Liver (tissue), 9 donors: ENCODE data around the gene ATRX. TPM values are rescaled to one million over a fixed set of nuclear protein-coding genes. Genes with fewer than 3 reads are reported as not detected.

Experiments
- DNase-seq: peaks from one replicate; pipeline ENCODE4 v3.0.0-alpha.2; 2017; ENCODE audit warnings: low spot score
- H3K27ac ChIP-seq, 2 donors: one replicate each; pipeline ENCODE4 v1.7.0; 2013; ENCODE audit warnings: inconsistent platforms in 2 of 2, low read length in 2 of 2, control low read depth in 1 of 2, low read depth in 1 of 2, mild to moderate bottlenecking in 1 of 2
- H3K27me3 ChIP-seq, 4 donors: one replicate each; pipeline versions ENCODE4 v1.6.1 to v1.7.0; 2013; ENCODE audit warnings: low read length in 3 of 4, inconsistent platforms in 1 of 4, mild to moderate bottlenecking in 1 of 4, moderate library complexity in 1 of 4; ENCODE audit not compliant: control insufficient read depth in 4 of 4, insufficient read depth in 4 of 4
- H3K36me3 ChIP-seq, 4 donors: one replicate each; pipeline versions ENCODE4 v1.6.1 to v1.7.0; 2013; ENCODE audit warnings: low read length in 3 of 4, mild to moderate bottlenecking in 3 of 4, low read depth in 1 of 4, moderate library complexity in 1 of 4; ENCODE audit not compliant: control insufficient read depth in 4 of 4, insufficient read depth in 3 of 4
- H3K4me1 ChIP-seq, 4 donors: one replicate each; pipeline versions ENCODE4 v1.6.1 to v1.7.0; 2013; ENCODE audit warnings: low read length in 3 of 4, mild to moderate bottlenecking in 3 of 4, moderate library complexity in 1 of 4; ENCODE audit not compliant: control insufficient read depth in 4 of 4, insufficient read depth in 4 of 4
- H3K4me3 ChIP-seq, 3 donors: one replicate each; pipeline versions ENCODE4 v1.6.1 to v1.7.0; 2013; ENCODE audit warnings: low read length in 3 of 3, control low read depth in 1 of 3, low read depth in 1 of 3, mild to moderate bottlenecking in 1 of 3
- H3K9ac ChIP-seq, 2 donors: one replicate each; pipeline ENCODE4 v1.7.0; 2013; ENCODE audit warnings: low read length in 2 of 2, mild to moderate bottlenecking in 2 of 2, moderate library complexity in 2 of 2, control low read depth in 1 of 2, low read depth in 1 of 2
- H3K9me3 ChIP-seq, 4 donors: one replicate each; pipeline versions ENCODE4 v1.6.1 to v1.7.0; 2013; ENCODE audit warnings: low read length in 3 of 4; ENCODE audit not compliant: control insufficient read depth in 4 of 4
- FOXA1 ChIP-seq: IDR thresholded peaks from 2 replicates; pipeline ENCODE4 v1.6.1; 2016; ENCODE audit warnings: antibody characterized with exemption
- FOXA2 ChIP-seq: IDR thresholded peaks from 2 replicates; pipeline ENCODE4 v1.6.1; 2016; ENCODE audit warnings: antibody characterized with exemption
- JUND ChIP-seq, 2 donors: IDR thresholded peaks; 2 replicates each; pipeline ENCODE4 v1.6.1; 2016; ENCODE audit warnings: antibody characterized with exemption in 2 of 2
- NR2F2 ChIP-seq: IDR thresholded peaks from 2 replicates; pipeline ENCODE4 v1.6.1; 2016; ENCODE audit warnings: antibody characterized with exemption
- RAD21 ChIP-seq, 2 donors: IDR thresholded peaks; 2 replicates each; pipeline ENCODE4 v1.6.1; 2016; ENCODE audit warnings: antibody characterized with exemption in 2 of 2, mild to moderate bottlenecking in 2 of 2
- WGBS: extraction: QIAGEN DNeasy Blood & Tissue Kit; methylation state at CpG from one replicate; pipeline ENCODE4 v1.1.7; 2013; 5-methylcytosine and 5-hydroxymethylcytosine counted together
- polyA plus RNA-seq, 2 donors: library from polyadenylated mRNA; stranded (reverse) in 1 of 2; unstranded in 1 of 2; fragments of 200-250 nt in 1 of 2; fragments of >200 nt in 1 of 2; fragmentation: Nextera tagmentation in 1 of 2; extraction: Ambion mirVana in 1 of 2; gene quantifications; one replicate each; pipeline versions ENCODE4 v1.2.1 to v1.2.3, GENCODE V29; 2013 to 2015
- total RNA-seq, 2 donors: library from RNA; depleted of rRNA; stranded (reverse); fragments of >200 nt; gene quantifications; one replicate each; pipeline ENCODE4 v1.2.3, GENCODE V29; 2014
- TF ChIP-seq, protein P1 (sequence below): IDR thresholded peaks from 2 replicates; pipeline ENCODE4 v1.6.1; 2016; ENCODE audit warnings: antibody characterized with exemption
- TF ChIP-seq, protein P2 (sequence below): IDR thresholded peaks from 2 replicates; pipeline ENCODE4 v1.6.1; 2016; ENCODE audit warnings: antibody characterized with exemption
- TF ChIP-seq, protein P3 (sequence below): IDR thresholded peaks from 2 replicates; pipeline ENCODE4 v1.6.1; 2016; ENCODE audit warnings: antibody characterized with exemption
- donor health status: healthy.
- donor health status: healthy.
- donor health status: healthy.
- donor health status: healthy.
- donor health status: healthy.

ATRX gene
- total and polyA plus RNA-seq, 4 donors, result 4.6 to 38.5 (median 32.0) TPM

DNA sequence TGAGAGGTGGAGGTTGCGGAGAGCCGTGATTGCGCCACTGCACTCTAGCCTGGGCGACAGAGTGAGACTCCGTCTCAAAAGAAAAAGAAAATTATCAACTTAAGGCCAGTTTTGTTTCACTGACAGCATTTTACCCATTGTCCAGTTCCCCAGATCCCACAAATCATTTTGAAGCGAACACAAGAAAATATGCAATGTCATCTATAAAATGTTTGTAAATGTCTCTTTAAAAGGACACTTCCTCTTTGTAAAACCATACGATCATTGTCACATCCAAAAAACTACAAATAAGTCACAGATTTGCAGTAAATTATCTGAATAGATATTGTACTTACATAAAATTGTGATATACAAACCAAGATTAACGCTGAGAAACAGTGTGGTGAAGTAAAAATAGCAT is 147.6 kb downstream of the ATRX start (continued):
- TF ChIP-seq, protein P1, sequence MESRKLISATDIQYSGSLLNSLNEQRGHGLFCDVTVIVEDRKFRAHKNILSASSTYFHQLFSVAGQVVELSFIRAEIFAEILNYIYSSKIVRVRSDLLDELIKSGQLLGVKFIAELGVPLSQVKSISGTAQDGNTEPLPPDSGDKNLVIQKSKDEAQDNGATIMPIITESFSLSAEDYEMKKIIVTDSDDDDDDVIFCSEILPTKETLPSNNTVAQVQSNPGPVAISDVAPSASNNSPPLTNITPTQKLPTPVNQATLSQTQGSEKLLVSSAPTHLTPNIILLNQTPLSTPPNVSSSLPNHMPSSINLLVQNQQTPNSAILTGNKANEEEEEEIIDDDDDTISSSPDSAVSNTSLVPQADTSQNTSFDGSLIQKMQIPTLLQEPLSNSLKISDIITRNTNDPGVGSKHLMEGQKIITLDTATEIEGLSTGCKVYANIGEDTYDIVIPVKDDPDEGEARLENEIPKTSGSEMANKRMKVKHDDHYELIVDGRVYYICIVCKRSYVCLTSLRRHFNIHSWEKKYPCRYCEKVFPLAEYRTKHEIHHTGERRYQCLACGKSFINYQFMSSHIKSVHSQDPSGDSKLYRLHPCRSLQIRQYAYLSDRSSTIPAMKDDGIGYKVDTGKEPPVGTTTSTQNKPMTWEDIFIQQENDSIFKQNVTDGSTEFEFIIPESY, result no peak
- no peak for TF ChIP-seq FOXA1

DNA sequence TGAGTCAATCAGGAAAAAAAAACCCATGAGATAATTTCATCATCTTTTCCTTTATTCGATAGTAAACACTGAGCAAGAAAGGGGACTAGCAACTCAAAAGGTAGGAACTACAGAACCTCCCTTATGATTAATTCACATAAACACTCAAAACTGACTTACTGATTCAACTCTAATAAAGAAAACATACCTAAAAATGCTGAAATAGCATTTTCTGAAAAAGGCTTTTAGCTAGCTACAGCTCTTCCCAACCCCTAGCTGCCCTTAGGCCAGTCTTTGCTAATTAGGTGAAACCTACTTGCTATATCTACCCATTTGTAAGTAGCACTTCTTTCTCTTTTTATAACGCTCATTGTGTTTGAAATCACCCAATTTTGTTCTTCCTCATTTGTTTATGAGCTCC is 150.6 kb downstream of the ATRX start:
- DNase-seq, result no peak
- WGBS, result 93% methylated on average over 2 of the region's 2 CpGs
- no peaks in the 10 kb centered on the region for H3K9me3 ChIP-seq
- no peak overlapping the region for H3K4me3 ChIP-seq
- H3K27ac ChIP-seq, result no peak overlapping the region
- peaks cover 0 to 12% (median 4%) of the 10 kb centered on the region in 4 donors for H3K36me3 ChIP-seq
- H3K27me3 ChIP-seq, result no peaks in the 10 kb centered on the region
- TF ChIP-seq, protein P2, sequence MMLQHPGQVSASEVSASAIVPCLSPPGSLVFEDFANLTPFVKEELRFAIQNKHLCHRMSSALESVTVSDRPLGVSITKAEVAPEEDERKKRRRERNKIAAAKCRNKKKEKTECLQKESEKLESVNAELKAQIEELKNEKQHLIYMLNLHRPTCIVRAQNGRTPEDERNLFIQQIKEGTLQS, result no peak
- TF ChIP-seq, protein P3, sequence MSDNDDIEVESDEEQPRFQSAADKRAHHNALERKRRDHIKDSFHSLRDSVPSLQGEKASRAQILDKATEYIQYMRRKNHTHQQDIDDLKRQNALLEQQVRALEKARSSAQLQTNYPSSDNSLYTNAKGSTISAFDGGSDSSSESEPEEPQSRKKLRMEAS, result no peak
- TF ChIP-seq JUND (IDR thresholded peaks at IDR 0.05), result no peak
- TF ChIP-seq, protein P1, result no peak
- no peak for TF ChIP-seq NR2F2
- TF ChIP-seq FOXA2, result no peak
- H3K4me1 ChIP-seq, result no peaks in the 10 kb centered on the region
- H3K9ac ChIP-seq, result no peak overlapping the region

DNA sequence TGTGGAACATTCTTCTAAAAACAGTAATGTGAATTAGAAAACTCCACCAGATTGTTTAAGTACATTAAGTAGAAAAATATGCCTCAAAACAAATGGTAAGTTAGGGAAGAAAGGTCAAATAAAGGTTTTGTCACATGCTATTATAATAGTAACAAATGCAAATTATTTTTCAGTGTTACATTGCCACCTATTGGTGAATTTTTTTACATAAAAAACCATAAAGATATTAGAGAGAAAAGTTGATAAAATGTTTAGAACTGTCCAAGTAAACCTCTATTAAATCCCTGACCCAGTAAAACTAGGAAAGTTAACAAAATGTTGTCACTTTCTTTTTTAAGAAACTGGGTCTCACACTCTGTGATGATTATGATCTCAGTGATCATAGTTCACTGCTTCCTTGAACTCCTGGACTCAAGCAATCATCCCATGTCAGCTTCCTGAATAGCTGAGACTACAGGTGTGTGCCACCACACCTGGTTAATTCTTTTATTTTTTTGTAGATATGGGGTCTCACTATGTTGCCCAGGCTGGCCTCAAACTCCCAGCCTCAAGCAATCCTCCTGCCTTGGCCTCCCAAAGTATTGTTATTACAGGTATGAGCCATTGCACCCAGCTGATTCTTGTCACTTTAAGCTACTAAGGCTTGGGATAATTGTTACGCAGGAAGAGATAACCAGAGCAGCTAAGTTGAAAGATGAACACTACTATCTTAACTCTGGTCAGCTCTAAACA is 157.6 kb downstream of the ATRX start:
- TF ChIP-seq, protein P1, result no peak
- peak; percentile 24 to 37 for TF ChIP-seq RAD21 (IDR thresholded peaks at IDR 0.05)
- Histone ChIP-seq H3K9me3 (no peaks in the 10 kb centered on the region), H3K27ac (no peak overlapping the region), H3K4me1 (no peaks in the 10 kb centered on the region), H3K9ac (no peak overlapping the region), H3K4me3 (no peak overlapping the region), H3K27me3 (no peaks in the 10 kb centered on the region), H3K36me3 (peaks cover 0 to 7% (median under 1%) of the 10 kb centered on the region in 4 donors)
- no peak for DNase-seq
- 96% methylated on average over 1 of the region's 1 CpG for WGBS
